ENCODE results near the gene FKBP14. TPM values are rescaled to one million over a fixed set of nuclear protein-coding genes. Genes with fewer than 3 reads are reported as not detected.

FKBP14 gene
- total RNA-seq, 1 donor = 40.9 TPM

DNA sequence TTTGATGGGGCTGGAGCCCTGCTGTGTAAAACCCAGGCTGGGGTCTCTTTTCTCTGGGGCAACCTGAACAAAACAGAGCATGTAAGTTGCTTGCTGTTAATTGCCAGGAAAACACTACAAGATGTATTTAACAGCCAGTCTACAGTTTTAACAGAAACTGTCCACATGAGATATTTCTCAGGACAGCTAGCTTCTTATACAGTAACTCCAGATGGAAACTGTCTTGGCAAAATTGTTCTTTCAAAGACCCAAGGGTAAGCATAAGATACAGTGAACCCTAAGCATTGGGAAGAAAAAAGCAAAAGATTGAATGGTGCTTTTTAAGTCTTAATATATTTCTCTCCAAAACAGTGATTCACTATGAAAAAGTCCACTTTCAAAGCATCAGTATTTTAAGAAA, 8.1 kb downstream of the FKBP14 start:
- TF ChIP-seq, protein P1, sequence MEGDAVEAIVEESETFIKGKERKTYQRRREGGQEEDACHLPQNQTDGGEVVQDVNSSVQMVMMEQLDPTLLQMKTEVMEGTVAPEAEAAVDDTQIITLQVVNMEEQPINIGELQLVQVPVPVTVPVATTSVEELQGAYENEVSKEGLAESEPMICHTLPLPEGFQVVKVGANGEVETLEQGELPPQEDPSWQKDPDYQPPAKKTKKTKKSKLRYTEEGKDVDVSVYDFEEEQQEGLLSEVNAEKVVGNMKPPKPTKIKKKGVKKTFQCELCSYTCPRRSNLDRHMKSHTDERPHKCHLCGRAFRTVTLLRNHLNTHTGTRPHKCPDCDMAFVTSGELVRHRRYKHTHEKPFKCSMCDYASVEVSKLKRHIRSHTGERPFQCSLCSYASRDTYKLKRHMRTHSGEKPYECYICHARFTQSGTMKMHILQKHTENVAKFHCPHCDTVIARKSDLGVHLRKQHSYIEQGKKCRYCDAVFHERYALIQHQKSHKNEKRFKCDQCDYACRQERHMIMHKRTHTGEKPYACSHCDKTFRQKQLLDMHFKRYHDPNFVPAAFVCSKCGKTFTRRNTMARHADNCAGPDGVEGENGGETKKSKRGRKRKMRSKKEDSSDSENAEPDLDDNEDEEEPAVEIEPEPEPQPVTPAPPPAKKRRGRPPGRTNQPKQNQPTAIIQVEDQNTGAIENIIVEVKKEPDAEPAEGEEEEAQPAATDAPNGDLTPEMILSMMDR (IDR thresholded peaks at IDR 0.05; ENCODE audit: extremely low read depth, low read depth, low read length) = no peak
- Histone ChIP-seq H3K4me3 (ENCODE audit: insufficient read depth, low read length) (no peak overlapping the region), H2AFZ (ENCODE audit: low read length) (no peak overlapping the region), H3K9me3 (ENCODE audit: low read depth, low read length) (no peaks in the 10 kb centered on the region), H4K20me1 (ENCODE audit: insufficient read depth, low read length) (peaks cover 4% of the 10 kb centered on the region), H3K4me1 (ENCODE audit: insufficient read depth, low read length) (peaks cover 9% of the 10 kb centered on the region), H3K36me3 (ENCODE audit: insufficient read depth, low read length) (peaks cover 39% of the 10 kb centered on the region), H3K79me2 (ENCODE audit: insufficient read depth, low read length) (peaks cover 13% of the 10 kb centered on the region), H3K27me3 (ENCODE audit: insufficient read depth, low read length) (no peaks in the 10 kb centered on the region), H3K4me2 (ENCODE audit: insufficient read depth, low read length) (no peak overlapping the region), H3K27ac (ENCODE audit: low read depth, low read length) (no peak overlapping the region)
- no peak for DNase-seq (ENCODE audit: insufficient read length, low spot score, missing footprints)

DNA sequence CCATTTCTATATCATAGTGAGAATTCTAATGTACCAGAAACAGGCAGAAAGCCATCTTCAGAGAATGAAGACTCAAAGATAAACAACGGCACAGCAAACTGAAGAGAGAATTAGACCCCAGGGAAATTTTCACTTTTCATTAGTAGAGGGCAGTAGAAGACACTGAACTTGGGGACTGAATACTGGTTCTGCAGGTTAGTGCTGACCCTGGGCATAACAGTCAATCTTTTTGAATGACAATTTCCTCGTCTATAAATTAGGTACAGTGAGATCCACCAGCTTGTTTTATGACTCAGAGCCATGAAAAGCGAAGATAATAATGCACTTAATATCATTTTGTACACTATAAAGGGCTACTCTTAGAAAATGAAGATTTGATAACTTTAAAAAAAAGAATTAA, 13.7 kb downstream of the FKBP14 start:
- Histone ChIP-seq H3K79me2 (ENCODE audit: insufficient read depth, low read length) (no peaks in the 10 kb centered on the region), H3K4me1 (ENCODE audit: insufficient read depth, low read length) (no peaks in the 10 kb centered on the region), H3K4me2 (ENCODE audit: insufficient read depth, low read length) (no peak overlapping the region), H2AFZ (ENCODE audit: low read length) (no peak overlapping the region), H3K9me3 (ENCODE audit: low read depth, low read length) (no peaks in the 10 kb centered on the region), H3K27me3 (ENCODE audit: insufficient read depth, low read length) (no peaks in the 10 kb centered on the region), H3K4me3 (ENCODE audit: insufficient read depth, low read length) (no peak overlapping the region), H4K20me1 (ENCODE audit: insufficient read depth, low read length) (no peaks in the 10 kb centered on the region), H3K27ac (ENCODE audit: low read depth, low read length) (no peak overlapping the region), H3K36me3 (ENCODE audit: insufficient read depth, low read length) (peaks cover 26% of the 10 kb centered on the region)
- peak; percentile 50 for DNase-seq (ENCODE audit: insufficient read length, low spot score, missing footprints)
- TF ChIP-seq, protein P1 (IDR thresholded peaks at IDR 0.05; ENCODE audit: extremely low read depth, low read depth, low read length) = no peak

DNA sequence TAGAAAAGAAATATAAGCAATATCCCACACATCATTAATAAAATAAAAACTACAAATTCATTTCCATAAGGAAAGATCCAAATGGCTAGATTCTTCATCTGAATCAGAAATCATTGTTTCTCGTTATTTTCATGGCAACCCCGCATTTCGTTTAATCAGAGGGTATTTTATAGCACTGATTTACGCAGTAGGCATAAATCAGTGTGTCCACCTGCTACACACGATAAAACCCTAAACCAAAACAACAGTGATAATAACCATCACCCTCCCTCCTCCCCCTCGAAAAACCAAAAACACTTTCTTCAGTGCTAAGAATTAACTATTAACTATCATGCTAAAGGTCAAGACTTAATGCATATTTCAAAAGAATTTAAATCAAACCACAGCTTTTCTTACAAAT, 16.5 kb downstream of the FKBP14 start:
- H3K4me2 ChIP-seq (ENCODE audit: insufficient read depth, low read length) = no peak overlapping the region
- H3K79me2 ChIP-seq (ENCODE audit: insufficient read depth, low read length) = no peaks in the 10 kb centered on the region
- no peak overlapping the region for H3K27ac ChIP-seq (ENCODE audit: low read depth, low read length)
- peaks cover 18% of the 10 kb centered on the region for H3K36me3 ChIP-seq (ENCODE audit: insufficient read depth, low read length)
- no peaks in the 10 kb centered on the region for H3K9me3 ChIP-seq (ENCODE audit: low read depth, low read length)
- H3K27me3 ChIP-seq (ENCODE audit: insufficient read depth, low read length) = no peaks in the 10 kb centered on the region
- DNase-seq (ENCODE audit: insufficient read length, low spot score, missing footprints) = no peak
- H3K4me3 ChIP-seq (ENCODE audit: insufficient read depth, low read length) = no peak overlapping the region
- no peaks in the 10 kb centered on the region for H3K4me1 ChIP-seq (ENCODE audit: insufficient read depth, low read length)
- no peak overlapping the region for H2AFZ ChIP-seq (ENCODE audit: low read length)
- no peaks in the 10 kb centered on the region for H4K20me1 ChIP-seq (ENCODE audit: insufficient read depth, low read length)
- TF ChIP-seq, protein P1 (IDR thresholded peaks at IDR 0.05; ENCODE audit: extremely low read depth, low read depth, low read length) = no peak

DNA sequence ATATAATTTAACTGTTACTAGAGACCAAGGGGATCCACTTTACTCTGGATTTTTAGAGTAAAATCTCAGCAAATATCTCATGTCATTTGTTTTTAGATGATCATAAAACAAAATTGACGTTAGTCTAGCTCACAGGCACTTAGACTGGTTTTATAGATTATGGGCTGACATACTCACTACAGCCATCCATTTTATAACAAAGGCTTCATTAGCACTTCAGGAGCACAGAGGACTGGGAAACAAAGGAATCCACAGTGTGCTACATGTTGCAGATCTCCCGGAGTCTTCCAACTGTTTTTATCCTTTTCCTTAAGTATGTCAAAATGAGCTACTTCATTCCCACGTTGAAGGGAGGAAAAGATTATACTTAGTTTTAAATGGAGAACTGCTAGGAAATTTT, 21.0 kb downstream of the FKBP14 start:
- Histone ChIP-seq H4K20me1 (ENCODE audit: insufficient read depth, low read length) (no peaks in the 10 kb centered on the region), H3K27me3 (ENCODE audit: insufficient read depth, low read length) (no peaks in the 10 kb centered on the region), H3K4me1 (ENCODE audit: insufficient read depth, low read length) (no peaks in the 10 kb centered on the region), H3K4me3 (ENCODE audit: insufficient read depth, low read length) (no peak overlapping the region), H3K36me3 (ENCODE audit: insufficient read depth, low read length) (no peaks in the 10 kb centered on the region), H3K27ac (ENCODE audit: low read depth, low read length) (no peak overlapping the region), H3K4me2 (ENCODE audit: insufficient read depth, low read length) (no peak overlapping the region), H3K79me2 (ENCODE audit: insufficient read depth, low read length) (no peaks in the 10 kb centered on the region), H3K9me3 (ENCODE audit: low read depth, low read length) (no peaks in the 10 kb centered on the region), H2AFZ (ENCODE audit: low read length) (no peak overlapping the region)
- no peak for DNase-seq (ENCODE audit: insufficient read length, low spot score, missing footprints)
- TF ChIP-seq, protein P1 (IDR thresholded peaks at IDR 0.05; ENCODE audit: extremely low read depth, low read depth, low read length) = no peak
